ENCODE results near the gene RSBN1. TPM values are rescaled to one million over a fixed set of nuclear protein-coding genes. Genes with fewer than 3 reads are reported as not detected.

Gene RSBN1
- total RNA-seq, 1 donor from 2014 or later = 21.0 TPM

- ATAC-seq = no peak
- intact Hi-C loops (cut with DNase I) = no loop called here
- TF ChIP-seq CTCF (IDR thresholded peaks at IDR 0.05) = no peak
- H3K27ac ChIP-seq = no peak overlapping the region
- no peak overlapping the region for H3K4me3 ChIP-seq
- no peak for DNase-seq
- peaks cover 29% of the 10 kb centered on the region for H3K36me3 ChIP-seq
- H3K27me3 ChIP-seq (ENCODE audit: low read depth) = no peaks in the 10 kb centered on the region
- H3K4me1 ChIP-seq = no peaks in the 10 kb centered on the region
- H3K9me3 ChIP-seq = no peaks in the 10 kb centered on the region
These were observed 66.9 kb downstream of the RSBN1 start for GRCh38 chr1:113745425-113745824.

- Histone ChIP-seq H3K27me3 (ENCODE audit: low read depth) (no peaks in the 10 kb centered on the region), H3K36me3 (peaks cover 26% of the 10 kb centered on the region), H3K4me1 (no peaks in the 10 kb centered on the region), H3K4me3 (no peak overlapping the region), H3K27ac (no peak overlapping the region), H3K9me3 (no peaks in the 10 kb centered on the region)
- DNase-seq = no peak
- ATAC-seq = no peak
- intact Hi-C loops (cut with DNase I) = no loop called here
- TF ChIP-seq CTCF (IDR thresholded peaks at IDR 0.05) = no peak
These were observed 68.2 kb downstream of the RSBN1 start for GRCh38 chr1:113744114-113744513.

GRCh38 chr1:113742515-113742914 lies 69.8 kb downstream of the RSBN1 start:
- intact Hi-C loops (cut with DNase I) = no loop called here
- Histone ChIP-seq H3K27ac (no peak overlapping the region), H3K36me3 (peaks cover 23% of the 10 kb centered on the region), H3K9me3 (no peaks in the 10 kb centered on the region), H3K4me3 (no peak overlapping the region), H3K27me3 (ENCODE audit: low read depth) (no peaks in the 10 kb centered on the region), H3K4me1 (no peaks in the 10 kb centered on the region)
- TF ChIP-seq CTCF (IDR thresholded peaks at IDR 0.05) = no peak
- ATAC-seq (peak; percentile 54 to 82), DNase-seq (no peak)

GRCh38 chr1:113734357-113735055 lies 77.8 kb downstream of the RSBN1 start:
- Histone ChIP-seq H3K36me3 (peaks cover 39% of the 10 kb centered on the region), H3K27ac (no peak overlapping the region), H3K27me3 (ENCODE audit: low read depth) (no peaks in the 10 kb centered on the region), H3K4me1 (no peaks in the 10 kb centered on the region), H3K4me3 (no peak overlapping the region), H3K9me3 (no peaks in the 10 kb centered on the region)
- TF ChIP-seq CTCF (IDR thresholded peaks at IDR 0.05) = no peak
- DNase-seq = no peak
- no peak for ATAC-seq
- intact Hi-C loops (cut with DNase I) = no loop called here

GRCh38 chr1:113732802-113733201 lies 79.5 kb downstream of the RSBN1 start:
- intact Hi-C loops (cut with DNase I) = no loop called here
- no peaks in the 10 kb centered on the region for H3K4me1 ChIP-seq
- peaks cover 29% of the 10 kb centered on the region for H3K36me3 ChIP-seq
- TF ChIP-seq CTCF (IDR thresholded peaks at IDR 0.05) = no peak
- no peaks in the 10 kb centered on the region for H3K27me3 ChIP-seq (ENCODE audit: low read depth)
- DNase-seq (no peak), ATAC-seq (no peak)
- H3K9me3 ChIP-seq = no peaks in the 10 kb centered on the region
- H3K27ac ChIP-seq = no peak overlapping the region
- H3K4me3 ChIP-seq = no peak overlapping the region
